ENCODE results near the gene NAALADL2. TPM values are rescaled to one million over a fixed set of nuclear protein-coding genes. Genes with fewer than 3 reads are reported as not detected.

Gene NAALADL2
- total and polyA plus RNA-seq, 2 of the 8 experiments (the other 6 are each of a cell fraction or from before 2014, with no cell fraction given): 0.12 to 0.22 TPM

DNA sequence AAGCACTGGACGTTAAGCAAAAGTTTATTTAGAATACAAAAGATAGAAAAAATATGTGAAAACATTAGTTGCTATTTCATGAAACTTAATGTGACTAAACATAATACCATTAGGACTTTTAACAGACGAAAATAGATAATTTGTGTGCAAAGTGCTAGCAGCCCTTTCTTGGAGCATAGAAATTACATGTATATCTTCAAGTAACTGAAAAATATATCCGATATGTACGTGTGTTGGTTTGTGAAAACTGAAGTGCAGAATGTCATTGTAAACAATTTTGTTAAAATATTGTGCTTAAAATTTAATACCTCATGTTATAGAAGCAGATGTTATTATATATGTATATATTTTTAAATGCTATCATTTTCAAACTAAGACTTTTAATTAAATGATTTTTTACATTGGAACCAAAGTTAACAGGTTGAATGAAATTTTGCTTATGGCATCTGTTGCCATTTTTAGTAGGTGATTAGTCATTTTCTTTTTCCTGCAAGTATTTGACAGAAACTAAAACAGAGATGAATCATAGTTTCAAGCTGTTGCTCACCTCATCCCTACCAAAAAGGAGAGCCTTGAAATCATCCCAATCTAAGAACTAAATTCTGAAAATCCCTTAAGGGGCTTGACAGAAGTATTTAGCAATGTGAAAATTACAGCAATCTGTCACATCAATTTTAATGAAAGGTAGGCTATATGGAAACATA, 334.8 kb downstream of the NAALADL2 start:
- Histone ChIP-seq H2BK5ac (ENCODE audit: low read depth, low read length) (no peak overlapping the region), H3K23ac (ENCODE audit: insufficient read length) (no peak overlapping the region), H2BK15ac (ENCODE audit: low read length) (no peak overlapping the region), H2AFZ (ENCODE audit: low read length) (no peak overlapping the region), H3K27me3 (replicated peaks in 1 of 4; ENCODE audit: control insufficient read depth in 3 of 4, extremely low read depth in 1 of 4, insufficient read depth in 3 of 4, low read length in 3 of 4) (no peaks in the 10 kb centered on the region), H3K4me1 (replicated peaks in 1 of 4; ENCODE audit: control insufficient read depth in 3 of 4, insufficient read depth in 4 of 4, low read length in 3 of 4) (no peaks in the 10 kb centered on the region), H3K27ac (ENCODE audit: low read depth, low read length) (no peak overlapping the region), H2BK20ac (ENCODE audit: low read length) (no peak overlapping the region), H3K4ac (replicated peaks; ENCODE audit: insufficient read length, low read depth, low read length) (no peak overlapping the region), H3K9ac (replicated peaks in 1 of 4; ENCODE audit: extremely low read depth in 1 of 4, low read depth in 3 of 4, low read length in 3 of 4) (no peak overlapping the region), H4K20me1 (replicated peaks in 1 of 2; ENCODE audit: control insufficient read depth in 1 of 2, insufficient read depth in 2 of 2, low read length in 2 of 2) (no peaks in the 10 kb centered on the region), H3K4me2 (ENCODE audit: insufficient read depth in 1 of 2, low read depth in 2 of 2, low read length in 2 of 2) (no peak overlapping the region), H3K4me3 (ENCODE audit: extremely low read depth in 1 of 4, insufficient read depth in 2 of 4, low read depth in 3 of 4, low read length in 4 of 4) (no peak overlapping the region), H3K79me2 (ENCODE audit: control insufficient read depth in 1 of 2, insufficient read depth in 2 of 2, low read length in 2 of 2) (no peaks in the 10 kb centered on the region), H4K5ac (ENCODE audit: insufficient read length, low read depth, low read length) (no peak overlapping the region), H2BK12ac (ENCODE audit: low read depth, low read length) (no peak overlapping the region), H3K9me3 (ENCODE audit: insufficient read depth in 2 of 2, low read depth in 1 of 2, low read length in 1 of 2) (no peaks in the 10 kb centered on the region), H3K36me3 (ENCODE audit: control insufficient read depth in 2 of 4, insufficient read depth in 4 of 4, low read length in 3 of 4) (no peaks in the 10 kb centered on the region), H3K18ac (ENCODE audit: extremely low read depth, low read length) (no peak overlapping the region), H3K23me2 (ENCODE audit: low read depth, low read length) (no peaks in the 10 kb centered on the region), H2BK120ac (replicated peaks; ENCODE audit: low read depth, low read length) (no peak overlapping the region), H2AK5ac (ENCODE audit: low read depth, low read length) (no peak overlapping the region), H3K14ac (ENCODE audit: insufficient read length) (no peak overlapping the region), H3K79me1 (ENCODE audit: low read depth, low read length) (no peaks in the 10 kb centered on the region), H4K8ac (ENCODE audit: extremely low read depth, insufficient read depth, low read length) (no peak overlapping the region), H3K56ac (replicated peaks; ENCODE audit: insufficient read length, low read depth, low read length) (no peak overlapping the region), H4K91ac (replicated peaks; ENCODE audit: insufficient read length, low read length) (no peak overlapping the region)
- DNase-seq (ENCODE audit: low read depth in 1 of 2, low spot score in 2 of 2) (no peak), FAIRE-seq (no peak)
- ChIA-PET CTCF (ENCODE audit: partially characterized antibody) (interaction anchor here (0.6 kb wide), 1 partner anchor 310 kb away, joined by 3 read pairs; no protein-coding TSS in a partner anchor), POLR2A (ENCODE audit: partially characterized antibody) (no interaction called here)
- TF ChIP-seq RBBP5 (IDR thresholded peaks at IDR 0.05; ENCODE audit: borderline replicate concordance, low read depth, low read length) (no peak), SIX5 (IDR thresholded peaks at IDR 0.05; ENCODE audit: low read depth, low read length) (no peak), KDM1A (IDR thresholded peaks at IDR 0.05; ENCODE audit: borderline replicate concordance, low read length) (no peak), CEBPB (IDR thresholded peaks at IDR 0.05; ENCODE audit: low read depth, low read length) (no peak), SUZ12 (IDR thresholded peaks at IDR 0.05; ENCODE audit: low read length) (no peak)
- TF ChIP-seq, protein P1, sequence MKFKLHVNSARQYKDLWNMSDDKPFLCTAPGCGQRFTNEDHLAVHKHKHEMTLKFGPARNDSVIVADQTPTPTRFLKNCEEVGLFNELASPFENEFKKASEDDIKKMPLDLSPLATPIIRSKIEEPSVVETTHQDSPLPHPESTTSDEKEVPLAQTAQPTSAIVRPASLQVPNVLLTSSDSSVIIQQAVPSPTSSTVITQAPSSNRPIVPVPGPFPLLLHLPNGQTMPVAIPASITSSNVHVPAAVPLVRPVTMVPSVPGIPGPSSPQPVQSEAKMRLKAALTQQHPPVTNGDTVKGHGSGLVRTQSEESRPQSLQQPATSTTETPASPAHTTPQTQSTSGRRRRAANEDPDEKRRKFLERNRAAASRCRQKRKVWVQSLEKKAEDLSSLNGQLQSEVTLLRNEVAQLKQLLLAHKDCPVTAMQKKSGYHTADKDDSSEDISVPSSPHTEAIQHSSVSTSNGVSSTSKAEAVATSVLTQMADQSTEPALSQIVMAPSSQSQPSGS (IDR thresholded peaks at IDR 0.05; ENCODE audit: low read length): no peak
- 94% methylated on average over 4 of the region's 4 CpGs; no CpG with 5 or more reads in 1 of the 2 experiments for WGBS, 2 experiments (ENCODE audit: extremely low coverage in 1 of 2, insufficient coverage in 1 of 2, insufficient read length in 1 of 2, insufficient replicate concordance in 2 of 2, low coverage in 1 of 2, low lambda C conversion rate in 2 of 2, missing lambda C conversion rate in 1 of 2)
